ELR (cell line): ENCODE results near the gene DUSP19.

Source experiments
- DNase-seq: peaks from one replicate; pipeline ENCODE4 v3.0.0-alpha.2; 2015; ENCODE audit warnings: low read depth

DUSP19 gene

DNA sequence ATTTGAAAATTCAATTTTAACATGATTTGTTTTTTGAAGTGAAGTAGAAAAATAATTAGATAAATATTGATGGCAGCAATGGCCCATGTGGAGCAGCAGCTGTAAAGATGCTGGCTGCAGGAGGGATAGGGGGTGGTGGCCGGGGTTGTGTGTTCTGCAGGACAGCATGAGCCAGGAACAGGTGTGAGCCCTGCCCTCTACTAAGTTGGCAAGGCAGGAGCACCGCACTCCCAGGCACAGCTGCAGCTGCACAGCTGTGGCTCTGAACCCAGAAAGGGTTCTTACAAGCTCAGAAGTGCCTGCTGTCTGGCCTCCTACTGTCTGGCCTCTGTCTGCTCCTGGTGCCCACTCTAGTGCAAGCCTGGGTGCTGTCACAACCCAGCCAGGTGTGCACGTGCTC lies 10.0 kb upstream of the DUSP19 start:
- no peak for DNase-seq

DNA sequence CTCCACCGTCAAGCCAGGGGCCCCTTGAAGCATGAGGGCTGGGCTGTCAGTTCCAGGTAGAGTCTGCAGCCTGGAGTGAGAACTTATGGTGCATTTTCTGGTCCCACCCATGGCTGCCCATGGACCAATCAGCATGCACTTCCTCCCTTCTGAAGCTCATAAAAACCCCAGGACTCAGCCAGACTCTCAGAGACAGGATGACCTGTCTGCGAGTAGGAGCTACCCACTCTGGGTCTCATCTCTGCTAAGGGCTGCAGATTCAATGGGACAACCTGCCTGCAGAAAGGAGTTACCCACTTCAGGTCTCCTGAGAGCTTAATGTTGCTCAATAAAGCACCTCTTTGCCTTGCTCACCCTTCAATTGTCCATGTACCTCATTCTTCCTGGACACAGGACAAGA lies 9.4 kb upstream of the DUSP19 start:
- DNase-seq = no peak

DNA sequence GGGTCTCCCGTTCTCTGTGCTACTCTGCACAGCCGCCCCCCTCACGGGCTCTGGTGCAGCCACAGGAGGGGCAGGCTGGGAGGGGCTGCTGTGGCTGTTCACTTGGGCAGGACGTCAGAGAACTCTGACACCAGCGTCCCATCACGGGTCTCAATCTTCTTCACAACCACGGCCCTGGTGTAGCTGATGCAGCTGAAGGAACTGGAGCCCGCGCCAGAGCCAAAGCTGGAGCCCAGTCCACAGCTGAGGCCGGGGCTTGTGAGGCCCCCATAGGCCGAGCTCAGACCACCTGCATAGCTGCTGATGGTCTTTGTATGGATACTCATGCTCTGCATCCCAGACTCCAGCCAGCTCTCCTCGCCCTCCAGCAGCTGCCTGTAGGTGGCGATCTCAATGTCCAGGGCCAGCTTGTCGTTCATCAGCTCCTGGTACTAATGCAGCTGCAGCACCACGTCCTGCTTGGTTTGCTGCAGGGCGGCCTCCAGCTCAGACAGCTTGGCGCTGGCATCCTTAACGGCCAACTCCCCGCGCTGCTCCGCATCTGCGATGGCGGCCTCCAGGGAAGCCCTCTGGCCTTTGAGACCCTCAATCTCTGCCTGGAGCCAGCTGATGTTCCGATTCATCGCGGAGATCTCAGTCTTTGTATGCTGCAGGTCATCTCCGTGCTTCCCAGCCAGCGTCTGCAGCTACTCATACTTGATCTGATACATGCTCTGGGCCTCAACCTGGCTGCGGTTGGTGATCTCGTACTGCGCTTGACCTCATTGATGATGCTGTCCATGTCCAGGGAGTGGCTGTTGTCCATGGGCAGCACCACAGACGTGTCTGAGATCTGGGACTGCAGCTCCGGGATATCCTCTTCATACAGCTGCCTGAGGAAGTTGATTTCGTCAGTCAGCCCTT lies 7.4 kb upstream of the DUSP19 start:
- peak; percentile 55 for DNase-seq

DNA sequence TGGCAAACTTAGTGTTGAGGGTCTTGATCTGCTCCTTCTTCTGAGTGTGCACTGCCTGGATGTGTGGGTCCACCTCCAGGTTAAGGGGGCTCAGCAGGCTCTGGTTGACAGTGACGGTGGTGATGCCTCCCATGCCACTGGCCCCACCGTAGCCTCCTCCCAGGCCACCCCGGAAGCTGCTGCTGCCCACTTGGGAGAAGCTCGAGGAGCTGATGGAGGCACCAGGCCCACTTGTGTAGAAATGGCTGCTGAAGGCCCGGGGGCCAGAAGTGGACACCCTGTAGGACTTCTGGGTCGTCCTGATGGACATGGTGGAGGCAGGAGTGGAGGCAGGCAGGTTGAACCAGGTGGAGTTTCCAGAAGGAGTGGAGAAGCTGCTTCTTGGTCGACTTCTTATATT lies 6.4 kb upstream of the DUSP19 start:
- no peak for DNase-seq

DNA sequence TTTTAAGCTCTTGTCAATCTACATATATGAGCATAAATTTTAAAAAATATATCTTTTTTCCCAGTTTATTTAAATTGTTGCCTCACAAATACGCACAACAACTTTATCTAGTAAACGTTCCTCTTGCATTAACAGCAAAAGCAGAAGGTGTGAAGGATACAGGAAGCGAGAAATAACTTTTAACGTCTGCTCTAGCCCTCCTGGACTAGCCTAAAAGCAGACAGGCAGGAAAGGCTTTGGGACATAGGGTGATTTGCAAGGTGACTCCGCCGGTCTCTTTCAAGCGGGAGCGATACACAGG lies 434 bp upstream of the DUSP19 start:
- no peak for DNase-seq

DNA sequence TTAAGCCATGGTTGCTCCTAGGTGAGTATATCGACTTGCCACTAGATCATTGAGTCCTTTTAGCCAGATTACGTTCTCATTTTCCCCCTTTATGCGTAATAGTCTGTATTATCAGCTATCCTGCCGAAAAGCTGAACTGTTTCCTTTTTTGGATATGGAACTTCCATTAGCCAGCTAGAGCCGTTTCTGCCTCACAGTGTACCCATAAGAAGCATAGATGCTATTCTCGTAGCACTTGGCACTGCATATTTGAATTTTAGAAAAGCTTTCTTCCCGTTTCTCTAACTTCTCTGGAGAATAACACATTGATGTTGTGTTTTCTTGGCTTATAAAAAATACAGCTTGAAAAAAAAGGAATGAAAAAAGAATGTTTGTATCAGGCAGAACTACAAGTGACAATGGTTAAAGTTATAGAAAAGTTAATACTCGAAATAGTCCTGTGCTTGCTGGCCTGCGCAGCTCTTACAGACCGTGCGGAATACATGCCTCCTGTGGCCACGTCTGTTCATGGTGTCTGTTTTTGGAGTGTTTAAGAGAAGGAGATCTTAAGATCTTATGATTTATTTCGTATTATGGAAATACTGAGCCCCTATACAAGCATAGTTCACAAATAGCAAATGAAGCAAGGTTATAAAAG lies 710 bp downstream of the DUSP19 start:
- DNase-seq = peak; percentile 16

DNA sequence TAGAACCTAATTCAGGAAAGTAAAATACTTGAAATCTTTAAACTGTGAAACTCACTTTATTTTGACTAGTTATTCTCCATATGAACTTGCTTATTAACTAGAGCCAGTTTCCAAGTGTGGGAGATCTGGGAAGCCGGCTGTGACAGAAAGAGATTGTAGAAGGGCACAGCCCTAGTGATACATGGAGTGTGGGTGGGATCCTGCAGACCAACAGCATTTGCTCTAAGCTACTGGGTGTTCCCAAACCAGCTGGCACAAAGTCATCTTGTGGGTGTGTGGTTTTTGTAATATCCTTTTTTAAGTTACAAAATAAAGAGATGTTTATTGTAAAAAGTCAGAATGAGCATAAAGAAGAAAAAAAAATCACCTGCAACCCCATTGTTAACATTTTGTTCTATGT lies 3.4 kb downstream of the DUSP19 start:
- no peak for DNase-seq

DNA sequence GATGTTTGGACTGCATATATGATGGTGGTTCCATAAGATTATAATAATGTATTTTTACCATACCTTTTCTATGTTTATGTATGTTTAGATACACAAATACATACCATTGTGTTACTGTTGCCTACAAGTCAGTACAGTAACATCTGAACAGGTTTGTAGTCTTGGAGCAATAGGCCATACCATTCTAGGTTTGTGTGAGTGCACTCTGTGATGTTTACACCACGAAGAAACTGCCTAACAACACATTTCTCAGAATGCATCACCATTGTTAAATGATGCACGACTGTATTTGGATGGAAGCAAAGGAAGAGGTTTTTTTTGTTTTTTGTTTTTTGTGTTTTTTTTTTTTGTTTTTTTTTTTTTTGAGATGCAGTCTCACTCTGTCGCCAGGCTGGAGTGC lies 9.5 kb downstream of the DUSP19 start:
- DNase-seq = no peak

DNA sequence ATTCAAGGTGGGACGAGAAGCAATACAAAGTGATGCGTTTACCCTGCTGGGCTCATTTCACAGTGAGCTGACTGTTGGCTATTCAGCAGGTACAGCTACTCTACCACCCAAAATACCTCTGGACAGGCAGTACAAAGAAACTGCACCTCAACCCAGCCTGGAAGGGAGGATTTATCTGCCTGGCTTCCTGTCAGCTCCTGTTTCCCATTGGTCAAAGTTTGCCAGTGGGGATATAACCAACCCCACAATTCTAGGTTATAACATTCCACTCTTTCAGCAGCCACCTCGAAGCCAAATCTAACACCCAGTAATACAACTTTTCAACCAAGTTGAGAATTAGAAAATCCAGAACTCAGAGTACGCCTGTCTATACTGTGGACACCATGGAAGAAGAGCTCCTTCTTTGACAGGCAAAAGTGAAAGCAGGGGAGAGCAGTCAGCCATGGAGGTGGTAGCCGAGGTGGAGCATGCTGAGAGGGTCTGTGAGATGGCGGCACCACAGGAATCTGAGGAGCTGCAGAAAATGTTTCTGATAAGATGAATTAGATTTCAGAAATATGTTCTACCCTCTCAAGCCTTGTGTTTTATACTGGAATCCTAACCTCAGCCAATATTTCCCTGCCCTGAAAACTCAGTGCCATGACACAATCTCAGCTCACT lies 10.8 kb downstream of the DUSP19 start:
- no peak for DNase-seq

DNA sequence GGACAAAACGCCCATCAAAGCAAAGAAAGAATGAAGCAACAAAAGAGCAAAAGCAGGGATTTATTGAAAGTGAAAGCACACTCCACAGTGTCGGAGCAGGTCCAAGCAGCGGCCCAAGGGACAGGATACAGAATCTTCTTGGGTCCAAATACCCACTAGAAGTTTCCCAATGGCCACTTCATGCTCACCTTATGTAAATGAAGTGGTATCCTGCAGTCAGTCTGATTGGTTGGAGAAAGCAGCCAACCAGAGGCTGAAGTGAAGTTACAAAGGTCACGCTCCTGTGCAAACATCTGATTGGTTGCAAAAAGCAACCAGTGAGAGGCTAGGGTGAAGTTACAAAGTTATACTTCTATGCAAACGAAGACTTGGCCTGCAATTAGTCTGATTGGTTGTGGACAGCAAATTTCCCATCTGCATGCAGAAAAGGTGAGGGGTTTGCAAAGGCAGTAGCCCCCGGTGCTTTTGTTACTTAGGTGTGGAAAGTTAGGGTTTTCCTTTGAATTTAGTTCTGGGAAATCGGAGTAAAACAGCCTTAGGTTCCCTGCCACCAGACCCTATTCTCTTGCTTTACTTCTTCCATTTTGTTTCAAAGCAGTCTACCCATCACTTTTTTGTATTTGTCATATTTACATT lies 12.9 kb downstream of the DUSP19 start:
- DNase-seq = no peak

DNA sequence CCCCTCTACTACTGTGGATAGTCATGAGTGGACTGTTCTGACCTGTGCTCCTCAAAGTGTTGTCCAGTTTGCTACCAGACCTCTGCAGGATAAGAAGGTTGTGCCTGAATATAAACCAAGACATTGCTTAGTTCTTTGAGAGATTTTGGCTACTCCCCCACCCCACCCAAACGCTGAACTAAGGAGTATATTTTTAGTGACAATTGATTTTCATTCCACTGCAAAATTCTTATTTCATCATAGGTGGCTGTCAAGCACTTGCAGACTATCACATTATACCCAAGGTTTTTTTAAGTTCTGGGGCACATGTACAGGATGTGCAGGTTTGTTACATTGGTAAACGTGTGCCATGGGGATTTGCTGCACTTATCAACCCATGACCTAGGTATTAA lies 13.4 kb downstream of the DUSP19 start:
- no peak for DNase-seq

DNA sequence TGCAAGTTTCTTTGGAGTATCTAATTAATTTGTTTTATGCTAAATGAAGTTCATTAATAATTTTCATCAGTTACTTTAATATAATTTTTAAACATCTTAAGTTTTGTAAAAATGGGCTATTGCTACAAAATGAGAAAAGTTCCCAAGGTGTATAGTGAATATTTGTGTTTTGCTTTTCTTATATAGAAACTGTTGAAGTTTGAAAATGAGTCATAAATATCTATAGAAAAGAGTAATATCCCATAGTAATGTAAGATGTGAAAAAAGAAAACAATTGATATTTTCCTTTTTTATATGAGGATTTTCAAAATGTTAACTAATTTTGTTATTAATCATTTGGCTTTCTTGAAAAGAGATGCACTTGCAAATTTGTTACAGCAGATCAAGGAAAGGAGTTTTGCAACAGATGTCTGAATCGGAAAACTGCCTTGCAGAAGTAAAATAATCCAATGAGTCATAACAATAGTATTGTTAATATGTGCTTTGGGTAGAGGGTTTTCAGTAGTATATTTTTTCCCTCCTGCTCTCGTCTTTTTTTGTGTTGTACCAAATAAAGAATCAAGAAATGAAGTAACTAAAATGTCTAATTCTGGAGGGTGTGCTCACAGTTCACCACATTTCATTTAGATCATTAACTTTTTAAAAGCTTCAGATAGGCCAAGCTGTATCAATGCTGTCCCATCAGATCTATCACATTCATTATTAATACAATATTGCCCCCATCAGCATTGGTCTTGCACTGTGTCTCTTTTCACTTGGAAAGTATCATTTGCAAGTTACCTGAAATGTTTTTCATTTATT lies 15.5 kb downstream of the DUSP19 start:
- peak; percentile 69 for DNase-seq

DNA sequence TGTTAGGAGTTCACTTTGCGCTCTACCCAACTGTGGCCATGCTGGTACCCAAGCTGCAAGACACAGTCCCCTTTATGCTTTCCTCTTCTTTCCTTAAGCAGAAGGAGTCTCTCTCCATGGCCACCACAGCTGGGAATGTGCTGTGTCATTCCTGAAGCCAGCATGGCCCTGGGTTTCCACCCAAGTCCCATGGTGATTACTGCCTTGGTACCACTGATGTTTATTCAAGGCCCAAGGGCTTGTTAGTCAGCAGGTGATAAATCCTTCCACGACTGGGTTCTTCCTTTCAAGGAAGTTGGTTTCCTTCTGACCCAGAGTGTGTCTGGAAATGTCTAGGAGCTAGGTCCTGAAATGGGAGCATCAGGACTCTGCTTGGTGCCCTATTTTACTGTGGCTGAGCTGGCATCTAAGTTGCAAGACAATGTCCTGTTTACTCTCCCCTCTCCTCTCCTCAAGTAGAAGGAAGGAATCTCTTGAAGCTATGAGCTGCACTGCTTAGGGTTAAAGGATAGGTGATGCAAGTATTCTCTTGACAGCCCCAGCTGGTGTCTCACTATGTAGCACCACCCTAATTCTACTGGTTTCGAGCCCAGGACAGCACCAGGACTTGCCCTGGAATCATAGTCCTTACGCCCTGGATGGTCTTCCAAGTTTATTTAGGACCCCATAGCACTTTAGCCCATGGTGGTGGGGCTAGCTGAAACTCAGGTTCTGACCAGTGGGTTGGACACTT lies 27.0 kb downstream of the DUSP19 start:
- DNase-seq = peak; percentile 83

DNA sequence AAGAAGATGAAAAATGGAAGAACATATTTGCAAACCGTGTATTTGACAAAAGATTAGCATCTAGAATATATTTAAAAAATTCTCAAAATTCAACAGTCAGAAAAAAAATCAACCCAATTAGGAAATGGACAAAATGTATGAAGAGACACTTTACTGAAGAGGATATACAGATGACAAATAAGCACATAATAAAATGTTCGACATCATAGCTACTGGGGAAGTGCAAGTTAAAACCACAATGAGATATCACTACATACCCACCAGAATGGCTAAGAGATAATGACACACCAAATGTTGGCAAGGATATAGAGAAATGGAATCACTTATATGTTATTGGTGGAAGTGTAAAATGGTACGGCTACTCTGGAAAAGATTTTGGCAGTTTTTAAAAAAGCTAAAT lies 34.0 kb downstream of the DUSP19 start:
- no peak for DNase-seq

DNA sequence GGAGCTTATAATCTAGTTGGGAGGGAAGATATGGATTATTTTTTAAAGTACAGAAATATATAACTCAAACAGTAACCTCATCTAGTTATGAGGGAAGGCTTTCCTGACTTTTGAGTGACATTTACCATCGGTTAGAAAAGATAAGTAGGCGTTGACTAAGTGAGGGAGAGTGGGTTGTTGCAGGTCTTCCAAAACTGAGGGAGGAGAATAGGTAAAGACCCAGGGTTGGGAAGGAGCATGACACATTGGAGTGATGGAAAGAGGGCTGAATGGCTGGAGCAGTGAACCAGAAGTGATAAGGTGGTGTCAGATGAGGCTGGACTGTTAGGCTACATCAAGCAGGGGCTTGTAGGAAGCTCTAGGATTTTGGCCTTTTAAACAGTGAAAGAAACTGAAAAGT lies 35.1 kb downstream of the DUSP19 start:
- DNase-seq = no peak

DNA sequence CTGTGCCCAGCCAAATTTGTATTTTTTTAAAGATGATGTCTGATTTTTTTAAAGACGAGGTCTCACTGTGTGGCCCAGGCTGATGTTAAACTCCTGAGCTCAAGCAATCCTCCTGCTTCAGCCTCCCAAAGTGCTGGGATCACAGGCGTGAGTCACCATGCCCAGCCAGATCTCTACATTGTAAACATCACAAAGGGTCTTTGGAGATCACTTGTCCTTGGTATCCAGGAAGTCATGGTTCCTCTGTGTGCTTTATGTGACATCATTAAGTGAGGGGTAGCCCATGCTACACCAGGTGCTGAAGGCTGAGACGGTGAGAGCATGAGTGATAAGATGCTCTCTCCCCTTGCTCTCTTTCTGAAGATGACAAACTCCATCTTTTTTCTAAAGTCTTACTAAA lies 38.7 kb downstream of the DUSP19 start:
- no peak for DNase-seq

DNA sequence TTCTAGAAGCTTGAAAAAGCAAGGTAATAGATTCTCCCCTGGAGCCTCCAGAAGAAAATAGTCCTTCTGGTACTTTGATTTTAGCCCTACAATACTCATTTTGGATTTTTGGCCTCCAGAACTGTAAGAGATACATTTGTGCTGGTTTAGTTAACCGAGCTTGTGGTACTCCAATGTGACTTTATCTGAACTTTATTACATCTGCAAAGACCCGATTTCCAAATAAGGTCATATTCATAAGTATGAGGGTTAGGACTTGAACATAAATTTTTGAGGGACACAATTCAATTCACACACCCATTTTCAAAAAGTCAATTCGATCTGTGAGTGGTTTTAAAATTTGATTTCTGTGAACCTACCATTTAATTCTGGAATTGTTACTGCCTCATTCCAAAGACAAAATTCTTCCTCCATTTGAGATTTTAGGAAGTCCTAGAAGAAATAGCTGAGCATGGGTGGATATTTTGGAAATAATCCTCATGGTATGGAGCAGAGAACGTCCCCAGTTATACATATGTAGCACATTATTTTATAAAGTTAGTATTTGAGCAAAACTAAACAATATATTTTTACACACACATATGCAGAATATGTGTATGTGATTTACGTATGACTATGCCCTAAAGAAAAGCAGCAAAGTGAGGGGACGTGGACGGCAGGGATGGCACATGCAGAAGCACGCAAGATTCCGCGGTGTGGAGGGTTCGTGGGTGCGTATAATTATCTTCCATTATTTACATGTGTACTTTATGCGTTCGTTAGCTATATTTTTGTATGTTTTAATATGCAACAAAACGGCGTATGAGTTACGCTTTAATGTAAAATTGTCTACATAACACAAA lies 44.8 kb downstream of the DUSP19 start:
- DNase-seq = peak; percentile 39

DNA sequence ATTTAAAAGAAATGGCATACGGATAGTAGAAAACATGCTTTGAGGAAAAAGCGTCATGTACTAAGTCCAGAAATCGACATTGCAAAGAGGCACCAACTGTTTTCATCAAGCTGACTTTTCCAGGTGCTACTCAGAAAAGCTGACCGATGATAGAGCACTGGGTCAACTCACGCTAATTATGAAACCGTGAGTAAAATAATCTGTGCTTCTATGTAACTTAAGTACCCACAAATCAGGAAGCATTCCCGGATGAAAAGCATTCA lies 45.3 kb downstream of the DUSP19 start:
- no peak for DNase-seq

DNA sequence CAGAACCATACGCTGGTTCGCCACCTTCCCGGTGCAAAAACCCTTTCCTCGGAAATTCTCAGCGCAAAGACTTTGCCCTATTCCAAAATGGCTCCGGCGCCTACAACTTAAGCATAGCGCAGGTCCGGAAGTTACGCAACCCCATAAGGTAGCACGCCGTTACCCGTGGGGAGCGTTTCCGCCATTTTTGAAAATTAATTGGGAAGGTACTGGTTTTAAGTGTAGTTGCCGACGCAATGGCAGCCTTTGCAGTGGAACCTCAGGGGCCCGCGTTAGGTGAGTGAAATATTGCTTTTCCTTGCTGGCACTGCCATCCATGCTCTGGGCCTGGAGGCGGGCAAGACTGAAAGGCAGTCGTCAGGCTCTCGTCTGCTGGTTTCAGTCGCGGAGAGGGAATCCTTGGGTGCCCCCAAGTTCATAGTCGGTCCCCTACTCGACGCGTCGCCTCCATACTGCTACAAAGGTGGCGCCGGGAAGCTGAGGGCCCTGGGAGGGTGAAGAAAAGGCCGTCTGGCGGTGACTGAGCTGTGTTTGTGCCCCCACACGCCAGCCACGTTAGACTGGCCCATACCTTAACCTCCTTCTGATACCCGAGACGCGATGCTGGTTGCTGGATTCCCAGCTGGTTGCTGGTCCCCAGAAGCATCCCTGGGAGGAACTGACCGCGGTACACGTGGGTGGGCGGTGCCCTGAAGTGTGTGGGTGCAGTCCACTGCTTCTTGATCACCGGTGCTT lies 45.8 kb downstream of the DUSP19 start, which contains the start of gene NUP35:
TSS of gene NUP35 (plus strand) at position 222 of the 735 bp plus-strand sequence. CDS start at position 237, 15 bp downstream.
- peak; percentile 96 for DNase-seq

DNA sequence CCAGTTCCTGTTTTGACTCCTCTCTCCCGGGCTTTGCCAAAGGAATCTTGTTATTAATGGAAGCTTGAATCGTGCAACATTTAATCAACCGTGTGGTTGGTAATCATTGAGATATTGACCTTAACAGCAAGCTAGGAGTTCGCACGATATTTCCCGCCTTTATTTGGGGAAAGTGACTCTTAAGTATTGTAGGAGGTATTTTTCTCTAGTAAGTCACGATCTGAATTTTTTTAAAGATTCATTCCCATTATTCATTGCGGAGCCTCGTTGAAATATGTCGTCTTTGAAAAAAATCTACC lies 46.4 kb downstream of the DUSP19 start:
- DNase-seq = no peak
